ENCODE data around the gene IGSF9B.

Gene IGSF9B

DNA sequence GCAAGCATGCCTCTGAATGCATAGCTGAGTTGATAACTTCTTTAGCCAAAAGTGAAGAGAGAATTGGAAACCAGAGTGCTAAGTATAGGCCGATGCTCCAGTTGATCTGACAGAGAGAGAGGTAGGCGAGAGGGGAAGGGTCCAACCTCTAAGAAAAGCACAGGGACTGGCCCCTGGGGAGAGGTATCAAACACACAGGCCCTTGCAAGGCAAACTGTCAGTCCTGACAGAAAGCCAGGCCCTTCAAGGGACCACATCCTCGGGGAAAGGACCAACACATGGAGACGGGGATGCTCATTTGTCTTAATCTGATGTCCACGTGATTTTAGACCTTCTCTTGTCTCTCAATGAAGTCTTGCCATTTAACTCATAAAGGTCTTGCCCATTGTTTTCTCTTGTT is 67.6 kb downstream of the IGSF9B start:
- no peak overlapping the region for H3K4me3 ChIP-seq (ENCODE audit: low read depth, low read length)
- no peaks in the 10 kb centered on the region for H3K36me3 ChIP-seq (ENCODE audit: control insufficient read depth, insufficient read depth, low read length)
- no peak for TF ChIP-seq CTCF (IDR thresholded peaks at IDR 0.05)
- H3K27me3 ChIP-seq (ENCODE audit: control insufficient read depth, insufficient read depth, low read length), result no peaks in the 10 kb centered on the region
- H3K9ac ChIP-seq, result no peak overlapping the region
- no peak overlapping the region for H3K27ac ChIP-seq
- H3K4me1 ChIP-seq, result no peaks in the 10 kb centered on the region
- H2AFZ ChIP-seq, result no peak overlapping the region
- H3K9me3 ChIP-seq (ENCODE audit: control insufficient read depth, low read length), result no peaks in the 10 kb centered on the region
- no peaks in the 10 kb centered on the region for H3K79me2 ChIP-seq
- H3K4me2 ChIP-seq (ENCODE audit: low read length), result no peak overlapping the region

GRCh38 chr11:133887692-133888332 is 69.0 kb downstream of the IGSF9B start:
- H3K27ac ChIP-seq, result no peak overlapping the region
- no peaks in the 10 kb centered on the region for H3K36me3 ChIP-seq (ENCODE audit: control insufficient read depth, insufficient read depth, low read length)
- H3K9ac ChIP-seq, result no peak overlapping the region
- H3K4me3 ChIP-seq (ENCODE audit: low read depth, low read length), result no peak overlapping the region
- H3K4me2 ChIP-seq (ENCODE audit: low read length), result no peak overlapping the region
- no peak overlapping the region for H2AFZ ChIP-seq
- no peak for TF ChIP-seq CTCF (IDR thresholded peaks at IDR 0.05)
- no peaks in the 10 kb centered on the region for H3K4me1 ChIP-seq
- H3K9me3 ChIP-seq (ENCODE audit: control insufficient read depth, low read length), result no peaks in the 10 kb centered on the region
- H3K79me2 ChIP-seq, result no peaks in the 10 kb centered on the region
- H3K27me3 ChIP-seq (ENCODE audit: control insufficient read depth, insufficient read depth, low read length), result no peaks in the 10 kb centered on the region

- Histone ChIP-seq H3K4me2 (ENCODE audit: low read length) (no peak overlapping the region), H3K27ac (no peak overlapping the region), H2AFZ (no peak overlapping the region), H3K79me2 (no peaks in the 10 kb centered on the region), H3K9me3 (ENCODE audit: control insufficient read depth, low read length) (no peaks in the 10 kb centered on the region), H3K4me3 (ENCODE audit: low read depth, low read length) (no peak overlapping the region), H3K27me3 (ENCODE audit: control insufficient read depth, insufficient read depth, low read length) (no peaks in the 10 kb centered on the region), H3K4me1 (no peaks in the 10 kb centered on the region), H3K36me3 (ENCODE audit: control insufficient read depth, insufficient read depth, low read length) (no peaks in the 10 kb centered on the region), H3K9ac (no peak overlapping the region)
- TF ChIP-seq CTCF (IDR thresholded peaks at IDR 0.05), result no peak
Measured at GRCh38 chr11:133886029-133886428, 70.7 kb downstream of the IGSF9B start.

GRCh38 chr11:133872160-133872559 is 84.6 kb downstream of the IGSF9B start:
- Histone ChIP-seq H3K36me3 (ENCODE audit: control insufficient read depth, insufficient read depth, low read length) (no peaks in the 10 kb centered on the region), H3K4me2 (ENCODE audit: low read length) (no peak overlapping the region), H3K4me3 (ENCODE audit: low read depth, low read length) (no peak overlapping the region), H3K9ac (no peak overlapping the region), H3K27me3 (ENCODE audit: control insufficient read depth, insufficient read depth, low read length) (no peaks in the 10 kb centered on the region), H3K4me1 (no peaks in the 10 kb centered on the region), H3K79me2 (no peaks in the 10 kb centered on the region), H2AFZ (no peak overlapping the region), H3K27ac (no peak overlapping the region), H3K9me3 (ENCODE audit: control insufficient read depth, low read length) (no peaks in the 10 kb centered on the region)
- no peak for TF ChIP-seq CTCF (IDR thresholded peaks at IDR 0.05)

DNA sequence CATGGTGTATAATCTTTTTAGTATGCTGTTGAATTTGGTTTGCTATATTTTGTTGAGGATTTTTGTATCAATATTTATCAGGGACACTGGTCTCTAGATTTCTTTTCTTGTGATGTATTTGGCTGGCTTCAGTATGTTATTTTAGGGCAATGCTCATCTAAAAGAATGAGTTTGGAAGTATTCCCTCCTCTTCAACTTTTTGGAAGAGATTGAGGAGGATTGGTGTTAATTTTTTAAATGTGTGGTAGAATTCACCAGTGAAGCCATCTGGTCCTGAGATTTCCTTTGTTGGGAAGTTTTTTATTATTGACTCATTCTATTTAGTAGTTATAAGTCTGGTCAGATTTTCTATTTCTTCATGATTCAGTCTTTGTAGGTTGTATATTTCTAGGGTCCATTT is 89.3 kb downstream of the IGSF9B start:
- no peak overlapping the region for H3K27ac ChIP-seq
- H3K36me3 ChIP-seq (ENCODE audit: control insufficient read depth, insufficient read depth, low read length), result no peaks in the 10 kb centered on the region
- H3K9me3 ChIP-seq (ENCODE audit: control insufficient read depth, low read length), result no peaks in the 10 kb centered on the region
- no peak overlapping the region for H3K4me3 ChIP-seq (ENCODE audit: low read depth, low read length)
- no peaks in the 10 kb centered on the region for H3K27me3 ChIP-seq (ENCODE audit: control insufficient read depth, insufficient read depth, low read length)
- no peak for TF ChIP-seq CTCF (IDR thresholded peaks at IDR 0.05)
- no peak overlapping the region for H2AFZ ChIP-seq
- no peak overlapping the region for H3K9ac ChIP-seq
- H3K4me1 ChIP-seq, result no peaks in the 10 kb centered on the region
- no peak overlapping the region for H3K4me2 ChIP-seq (ENCODE audit: low read length)
- no peaks in the 10 kb centered on the region for H3K79me2 ChIP-seq
